GM12892 (cell line): ENCODE results near the gene IL12A.

Source experiments
- POLR2A ChIP-seq: IDR thresholded peaks from 2 replicates; pipeline ENCODE4 v1.6.1; 2011; ENCODE audit warnings: low read depth, low read length, control low read depth
- POLR2AphosphoS5 ChIP-seq: IDR thresholded peaks from 2 replicates; pipeline ENCODE4 v1.6.1; 2011; ENCODE audit warnings: low read depth, low read length, control low read depth
- TAF1 ChIP-seq: IDR thresholded peaks from 2 replicates; pipeline ENCODE4 v1.6.1; 2011; ENCODE audit warnings: low read depth, mild to moderate bottlenecking, control low read depth, low read length, borderline replicate concordance

- no peak; the same call in 1 of the 2 replicates for TF ChIP-seq POLR2A
- TF ChIP-seq POLR2AphosphoS5, result no peak
- no peak for TF ChIP-seq TAF1
Observed at GRCh38 chr3:160027541-160028195, 39.0 kb downstream of the IL12A start.
